ACC112 (cell line): Measurements from ENCODE around the gene ANKDD1B.

Experiments used
- H2AFZ ChIP-seq: fragments of 200-600 bp; sonication (generic); one replicate; pipeline ENCODE4 v1.6.0; 2017; ENCODE audit warnings: antibody characterized with exemption, low read length; ENCODE audit not compliant: unreplicated experiment
- H3K27ac ChIP-seq: fragments of 200-600 bp; sonication (generic); 2 replicates; pipeline ENCODE4 v1.5.1; 2014; ENCODE audit warnings: low read depth, mild to moderate bottlenecking, antibody characterized with exemption, low read length, moderate library complexity
- H3K27me3 ChIP-seq: fragments of 200-600 bp; sonication (generic); 2 replicates; pipeline ENCODE4 v1.6.1; 2014; ENCODE audit warnings: mild to moderate bottlenecking, antibody characterized with exemption, low read length, moderate library complexity, mixed read lengths; ENCODE audit not compliant: insufficient read depth
- H3K36me3 ChIP-seq: fragments of 200-600 bp; sonication (generic); 2 replicates; pipeline ENCODE4 v1.6.1; 2016; ENCODE audit warnings: mild to moderate bottlenecking, antibody characterized with exemption, low read length, moderate library complexity, mixed read lengths; ENCODE audit not compliant: insufficient read depth
- H3K4me1 ChIP-seq: fragments of 200-600 bp; sonication (generic); one replicate; pipeline ENCODE4 v1.6.1; 2016; ENCODE audit warnings: low read length, mixed read lengths; ENCODE audit not compliant: insufficient read depth, unreplicated experiment, control insufficient read depth
- H3K4me3 ChIP-seq: fragments of 200-600 bp; sonication (generic); 2 replicates; pipeline ENCODE4 v1.5.1; 2014; ENCODE audit warnings: mild to moderate bottlenecking, low read depth, low read length
- H3K79me2 ChIP-seq: fragments of 200-600 bp; sonication (generic); one replicate; pipeline ENCODE4 v1.6.0; 2016; ENCODE audit warnings: low read length; ENCODE audit not compliant: control insufficient read depth, unreplicated experiment, insufficient read depth

ANKDD1B gene

GRCh38 chr5:75671506-75671905, 60.3 kb downstream of the ANKDD1B start:
- Histone ChIP-seq H3K27ac (peak overlapping the region; percentile 73), H3K4me3 (peak overlapping the region; percentile 5; the same call in 1 of the 2 replicates), H3K27me3 (no peaks in the 10 kb centered on the region), H3K79me2 (no peaks in the 10 kb centered on the region), H3K36me3 (no peaks in the 10 kb centered on the region), H2AFZ (no peak overlapping the region), H3K4me1 (peaks cover 46% of the 10 kb centered on the region)

- H3K27ac ChIP-seq = peak overlapping the region; percentile 73; the same call in 1 of the 2 replicates
- no peak overlapping the region for H2AFZ ChIP-seq
- H3K4me1 ChIP-seq = peaks cover 46% of the 10 kb centered on the region
- H3K4me3 ChIP-seq = no peak overlapping the region
- H3K79me2 ChIP-seq = no peaks in the 10 kb centered on the region
- H3K27me3 ChIP-seq = no peaks in the 10 kb centered on the region
- H3K36me3 ChIP-seq = no peaks in the 10 kb centered on the region
These were observed 61.4 kb downstream of the ANKDD1B start for GRCh38 chr5:75672616-75673015.

- Histone ChIP-seq H3K27ac (no peak overlapping the region), H3K4me3 (no peak overlapping the region), H3K4me1 (peaks cover 25% of the 10 kb centered on the region), H3K27me3 (no peaks in the 10 kb centered on the region), H3K79me2 (no peaks in the 10 kb centered on the region), H2AFZ (no peak overlapping the region), H3K36me3 (no peaks in the 10 kb centered on the region)
These were observed 64.5 kb downstream of the ANKDD1B start for GRCh38 chr5:75675783-75676182.

GRCh38 chr5:75677607-75678006, 66.4 kb downstream of the ANKDD1B start:
- Histone ChIP-seq H3K4me3 (no peak overlapping the region), H3K4me1 (peaks cover 9% of the 10 kb centered on the region), H3K27ac (no peak overlapping the region), H2AFZ (no peak overlapping the region), H3K79me2 (no peaks in the 10 kb centered on the region), H3K36me3 (no peaks in the 10 kb centered on the region), H3K27me3 (no peaks in the 10 kb centered on the region)

- Histone ChIP-seq H3K4me1 (peaks cover 6% of the 10 kb centered on the region), H3K36me3 (no peaks in the 10 kb centered on the region), H3K27me3 (no peaks in the 10 kb centered on the region), H3K4me3 (no peak overlapping the region), H3K27ac (no peak overlapping the region), H3K79me2 (no peaks in the 10 kb centered on the region), H2AFZ (no peak overlapping the region)
These were observed 66.9 kb downstream of the ANKDD1B start for GRCh38 chr5:75678155-75678554.

- Histone ChIP-seq H2AFZ (peak overlapping the region; percentile 93), H3K27ac (peak overlapping the region; percentile 66), H3K36me3 (no peaks in the 10 kb centered on the region)
These were observed 70.0 kb downstream of the ANKDD1B start for GRCh38 chr5:75681125-75681830.

GRCh38 chr5:75685141-75685540, 73.9 kb downstream of the ANKDD1B start:
- Histone ChIP-seq H3K27ac (no peak overlapping the region), H3K27me3 (no peaks in the 10 kb centered on the region), H3K4me1 (peaks cover 6% of the 10 kb centered on the region), H3K79me2 (no peaks in the 10 kb centered on the region), H3K36me3 (peaks cover 4% of the 10 kb centered on the region), H2AFZ (no peak overlapping the region), H3K4me3 (no peak overlapping the region)

More at GRCh38 chr5:75681125-75681830, 70.0 kb downstream of the ANKDD1B start:
- no peaks in the 10 kb centered on the region for H3K79me2 ChIP-seq
- peak overlapping the region; percentile 75 for H3K4me3 ChIP-seq
- no peaks in the 10 kb centered on the region for H3K27me3 ChIP-seq
- H3K4me1 ChIP-seq = peaks cover 6% of the 10 kb centered on the region

- no peak overlapping the region for H2AFZ ChIP-seq
- no peaks in the 10 kb centered on the region for H3K4me1 ChIP-seq
- no peak overlapping the region for H3K27ac ChIP-seq
- H3K4me3 ChIP-seq = no peak overlapping the region
- H3K79me2 ChIP-seq = no peaks in the 10 kb centered on the region
- peaks cover 4% of the 10 kb centered on the region for H3K36me3 ChIP-seq
- H3K27me3 ChIP-seq = no peaks in the 10 kb centered on the region
These were observed 75.2 kb downstream of the ANKDD1B start for GRCh38 chr5:75686480-75686879.

GRCh38 chr5:75690669-75691068, 79.4 kb downstream of the ANKDD1B start:
- H3K27me3 ChIP-seq = no peaks in the 10 kb centered on the region
- H3K27ac ChIP-seq = no peak overlapping the region
- no peaks in the 10 kb centered on the region for H3K79me2 ChIP-seq
- no peak overlapping the region for H2AFZ ChIP-seq
- no peak overlapping the region for H3K4me3 ChIP-seq
- peaks cover 10% of the 10 kb centered on the region for H3K36me3 ChIP-seq
- H3K4me1 ChIP-seq = no peaks in the 10 kb centered on the region

- Histone ChIP-seq H3K36me3 (peaks cover 5% of the 10 kb centered on the region; the same call in 1 of the 2 replicates), H3K79me2 (no peaks in the 10 kb centered on the region), H3K4me1 (no peaks in the 10 kb centered on the region), H3K27ac (no peak overlapping the region), H3K4me3 (no peak overlapping the region), H2AFZ (no peak overlapping the region), H3K27me3 (no peaks in the 10 kb centered on the region)
These were observed 83.5 kb downstream of the ANKDD1B start for GRCh38 chr5:75694781-75695180.
